Ammon's horn (tissue), 1 donor: Measurements from ENCODE around the gene PRR23A.
"Not testable (repeated sequence)": the region's sequence is repeated elsewhere in the genome, so short reads cannot be mapped to it uniquely, and the experiment has no call there.

ENCODE experiments used
- DNase-seq: peaks from one replicate; pipeline ENCODE4 v3.0.0-alpha.2; 2016; ENCODE audit warnings: low spot score

Gene PRR23A

GRCh38 chr3:139006051-139006716 is at the start of gene PRR23A:
TSS of gene PRR23A (minus strand) at chr3:139006268. CDS start at chr3:139006268, 0 bp downstream.
- DNase-seq = no peak

GRCh38 chr3:139052802-139053600 is 46.9 kb upstream of the PRR23A start:
- DNase-seq = no peak

- no peak for DNase-seq
Measured at GRCh38 chr3:139044366-139045210, 38.5 kb upstream of the PRR23A start, which contains the start of gene PRR23C. TSS of gene PRR23C (minus strand) at chr3:139044892. CDS start at chr3:139044620, 272 bp downstream.

- DNase-seq = no peak
Measured at GRCh38 chr3:139043554-139044365, 37.7 kb upstream of the PRR23A start.

GRCh38 chr3:139037478-139037877 is 31.4 kb upstream of the PRR23A start:
- no peak for DNase-seq

GRCh38 chr3:139032326-139033002 is 26.4 kb upstream of the PRR23A start:
- no peak for DNase-seq

GRCh38 chr3:139030576-139030975 is 24.5 kb upstream of the PRR23A start:
- DNase-seq = not testable (repeated sequence)

- DNase-seq = no peak
Measured at GRCh38 chr3:139024968-139025367, 18.9 kb upstream of the PRR23A start.

GRCh38 chr3:139020868-139021234 is 14.8 kb upstream of the PRR23A start, which contains the start of gene PRR23B:
TSS of gene PRR23B (minus strand) at chr3:139020926. CDS start at chr3:139020661, 265 bp downstream.
- DNase-seq = no peak

GRCh38 chr3:139020036-139020867 is 14.2 kb upstream of the PRR23A start:
- DNase-seq = no peak

GRCh38 chr3:139016430-139017048 is 10.5 kb upstream of the PRR23A start:
- no peak for DNase-seq

- no peak for DNase-seq
Measured at GRCh38 chr3:139005356-139005993, 593 bp downstream of the PRR23A start.

- DNase-seq = no peak
Measured at GRCh38 chr3:138995706-138996105, 10.4 kb downstream of the PRR23A start.

GRCh38 chr3:138987181-138987580 is 18.9 kb downstream of the PRR23A start:
- DNase-seq = no peak

- no peak for DNase-seq
Measured at GRCh38 chr3:138985932-138986331, 20.1 kb downstream of the PRR23A start.

GRCh38 chr3:138984816-138985215 is 21.3 kb downstream of the PRR23A start:
- no peak for DNase-seq

GRCh38 chr3:138976047-138976446 is 30.0 kb downstream of the PRR23A start:
- DNase-seq = no peak

GRCh38 chr3:138975351-138975750 is 30.7 kb downstream of the PRR23A start:
- DNase-seq = no peak

- DNase-seq = no peak
Measured at GRCh38 chr3:138974462-138974861, 31.6 kb downstream of the PRR23A start.
